M059J (cell line): ENCODE results near the gene A3GALT2. TPM values are rescaled to one million over a fixed set of nuclear protein-coding genes. Genes with fewer than 3 reads are reported as not detected.

Source experiments
- DNase-seq: peaks from one replicate; pipeline ENCODE4 v3.0.0-alpha.2; 2012; ENCODE audit warnings: low read depth
- total RNA-seq: library from RNA; depleted of rRNA; stranded (reverse); fragments of >200 nt; shearing (Covaris generic); gene quantifications from 2 replicates; pipeline ENCODE4 v1.2.3, GENCODE V29; 2014; rRNA removed

A3GALT2 gene
- total RNA-seq: not detected in 2 replicates

DNA sequence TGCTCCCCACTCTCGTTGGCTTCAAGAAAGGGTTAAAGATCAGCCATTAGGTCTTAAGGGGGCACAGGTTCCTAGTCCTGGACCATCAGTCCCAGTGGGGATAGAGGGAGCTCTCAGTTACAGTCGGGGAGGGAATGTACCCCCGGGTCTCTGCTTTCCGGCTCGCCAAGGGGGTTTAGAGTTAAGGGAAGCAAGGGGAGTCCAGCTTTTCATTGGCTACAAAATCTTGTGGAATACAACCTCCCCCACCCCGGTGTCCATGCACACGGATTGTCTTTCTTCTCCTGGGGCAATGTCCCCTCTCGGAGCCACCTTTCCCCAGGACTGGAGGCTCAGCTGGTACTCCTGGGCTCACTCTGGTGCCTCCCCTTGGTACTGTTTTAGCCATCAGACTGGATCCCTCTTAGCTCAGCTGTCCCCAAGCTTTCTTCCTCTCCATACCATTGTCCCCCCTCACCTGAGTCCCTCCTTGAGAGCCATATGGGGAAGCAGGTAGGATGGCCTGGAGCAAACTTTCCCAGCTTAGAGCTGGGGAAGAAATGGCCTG, at the start of gene A3GALT2:
Gene A3GALT2 (minus strand): TSS at position 480 of the 547 bp plus-strand sequence. CDS start 0 bp downstream, at position 480.
- no peak for DNase-seq

DNA sequence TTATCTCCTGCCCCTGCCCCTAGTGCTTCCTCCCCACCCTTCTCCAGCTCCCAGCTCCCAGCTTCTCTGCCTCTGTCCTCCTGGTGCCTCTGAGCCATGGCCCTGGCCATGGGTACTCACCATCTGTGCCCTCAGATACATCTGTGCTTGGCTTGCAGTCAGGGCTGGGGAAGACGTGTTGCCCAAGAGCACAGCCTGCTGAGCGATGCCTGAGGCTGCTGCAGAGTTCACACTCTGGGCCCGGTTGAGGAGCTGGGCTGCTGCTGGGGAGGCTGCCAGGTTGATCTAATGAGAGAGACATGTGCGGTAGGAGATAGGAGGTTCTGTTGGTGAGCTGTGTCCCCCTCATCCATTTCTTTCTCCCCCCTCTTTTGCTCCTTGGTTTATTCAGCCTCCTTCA, 49.4 kb upstream of the A3GALT2 start:
- no peak for DNase-seq

DNA sequence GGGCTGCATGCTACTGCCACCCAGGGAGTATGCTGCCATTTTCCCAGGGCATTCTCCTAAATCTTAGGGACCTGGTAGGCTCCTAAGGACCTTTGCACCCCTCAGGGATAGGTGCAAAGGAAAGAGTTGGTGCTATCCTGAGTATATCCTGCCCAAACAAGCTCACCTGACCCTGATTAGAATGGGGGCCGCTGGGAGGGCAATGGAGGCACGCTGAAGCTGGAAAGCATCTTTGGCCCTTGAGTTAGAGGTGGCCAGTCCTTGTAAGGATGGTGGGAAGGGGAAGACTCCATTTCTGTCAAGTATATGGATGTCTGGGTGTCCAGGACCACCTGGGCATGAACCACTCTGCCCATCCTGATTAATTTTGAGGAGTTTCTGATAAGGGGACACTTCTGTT, 48.9 kb upstream of the A3GALT2 start:
- DNase-seq: no peak

GRCh38 chr1:33369081-33369480, 48.2 kb upstream of the A3GALT2 start:
- DNase-seq: no peak

GRCh38 chr1:33368431-33368830, 47.5 kb upstream of the A3GALT2 start:
- no peak for DNase-seq

- peak; percentile 78 for DNase-seq
Observed at GRCh38 chr1:33367485-33368405, 46.8 kb upstream of the A3GALT2 start.

DNA sequence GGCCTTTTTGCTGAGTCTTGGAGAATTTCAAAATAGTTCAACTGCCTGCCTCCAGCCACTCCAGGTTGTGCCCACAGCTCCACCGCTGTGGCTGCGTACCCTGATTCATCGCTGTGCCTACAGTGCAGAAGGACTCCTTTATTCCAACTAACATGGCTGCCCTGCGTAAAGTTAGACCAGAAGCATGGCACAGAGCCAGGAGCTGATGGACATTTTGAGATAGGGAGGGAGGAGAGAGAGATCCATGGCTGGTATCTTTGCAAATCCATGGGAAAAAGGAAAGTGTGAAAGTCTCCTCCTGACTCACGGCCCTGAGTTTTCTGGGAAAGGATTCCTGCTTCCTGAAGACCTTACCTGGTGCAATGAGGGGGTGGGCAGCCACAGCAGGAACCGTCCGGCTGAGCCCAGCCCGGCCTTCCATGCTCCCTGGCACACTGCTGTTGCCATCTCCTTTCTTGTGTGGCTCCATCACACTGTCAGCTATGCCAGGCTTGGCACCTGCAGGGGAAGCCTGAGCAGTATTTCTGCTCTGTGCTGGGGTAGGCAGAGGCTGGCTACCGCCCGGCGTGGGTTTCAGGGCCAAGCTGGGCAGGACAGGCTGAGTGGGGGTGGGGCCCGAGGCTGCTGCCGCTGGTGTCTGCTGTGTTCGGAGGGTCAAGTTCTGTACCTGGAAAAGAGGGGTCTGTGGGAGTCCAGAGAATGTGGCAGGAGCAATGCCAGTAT, 46.0 kb upstream of the A3GALT2 start:
- DNase-seq: no peak

GRCh38 chr1:33365560-33365997, 44.7 kb upstream of the A3GALT2 start:
- peak; percentile 90 for DNase-seq

- no peak for DNase-seq
Observed at GRCh38 chr1:33364565-33364918, 43.6 kb upstream of the A3GALT2 start.

DNA sequence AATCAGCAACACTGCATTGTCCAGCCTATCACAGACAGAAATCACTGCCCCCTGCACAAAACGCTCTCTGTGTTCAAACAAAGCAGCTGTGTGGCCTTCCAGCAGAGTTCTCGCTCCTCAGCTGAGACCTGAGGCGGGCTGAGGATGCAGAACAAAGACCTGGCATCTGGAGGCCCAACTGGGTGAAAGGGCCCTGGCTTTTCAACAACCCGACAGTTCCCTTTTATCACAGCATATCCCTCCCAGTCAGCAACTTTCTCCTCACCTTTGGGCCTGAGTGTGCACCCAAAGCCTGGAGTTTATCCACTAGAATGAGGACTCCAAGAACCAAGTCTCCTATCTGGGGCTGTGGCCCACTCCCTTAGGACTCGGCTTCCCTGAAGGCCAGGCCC, 42.6 kb upstream of the A3GALT2 start:
- DNase-seq: no peak

DNA sequence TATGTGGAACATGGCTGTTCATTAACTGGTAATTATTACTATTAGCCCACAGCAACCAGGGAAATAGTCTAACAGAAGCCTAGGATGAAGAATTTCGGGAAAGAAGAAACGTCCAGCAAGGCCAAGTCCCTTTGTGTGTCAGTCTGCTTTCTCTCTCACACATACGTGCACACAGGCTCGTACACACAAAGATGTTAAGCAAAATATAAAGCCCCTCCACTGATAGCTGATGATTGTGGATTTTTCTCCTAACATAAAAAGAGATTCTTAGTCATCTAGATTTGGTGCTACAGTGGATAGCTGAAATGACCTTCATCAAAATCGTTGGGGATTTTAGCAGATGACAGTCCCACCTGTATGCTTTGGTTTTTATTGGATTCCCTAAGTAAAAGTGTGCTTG, 42.1 kb upstream of the A3GALT2 start:
- DNase-seq: no peak

GRCh38 chr1:33361532-33362235, 40.8 kb upstream of the A3GALT2 start:
- DNase-seq: no peak

- no peak for DNase-seq
Observed at GRCh38 chr1:33360367-33360766, 39.5 kb upstream of the A3GALT2 start.

GRCh38 chr1:33359931-33360330, 39.0 kb upstream of the A3GALT2 start:
- peak; percentile 30 for DNase-seq

- peak; percentile 37 for DNase-seq
Observed at GRCh38 chr1:33358795-33359503, 38.1 kb upstream of the A3GALT2 start.

DNA sequence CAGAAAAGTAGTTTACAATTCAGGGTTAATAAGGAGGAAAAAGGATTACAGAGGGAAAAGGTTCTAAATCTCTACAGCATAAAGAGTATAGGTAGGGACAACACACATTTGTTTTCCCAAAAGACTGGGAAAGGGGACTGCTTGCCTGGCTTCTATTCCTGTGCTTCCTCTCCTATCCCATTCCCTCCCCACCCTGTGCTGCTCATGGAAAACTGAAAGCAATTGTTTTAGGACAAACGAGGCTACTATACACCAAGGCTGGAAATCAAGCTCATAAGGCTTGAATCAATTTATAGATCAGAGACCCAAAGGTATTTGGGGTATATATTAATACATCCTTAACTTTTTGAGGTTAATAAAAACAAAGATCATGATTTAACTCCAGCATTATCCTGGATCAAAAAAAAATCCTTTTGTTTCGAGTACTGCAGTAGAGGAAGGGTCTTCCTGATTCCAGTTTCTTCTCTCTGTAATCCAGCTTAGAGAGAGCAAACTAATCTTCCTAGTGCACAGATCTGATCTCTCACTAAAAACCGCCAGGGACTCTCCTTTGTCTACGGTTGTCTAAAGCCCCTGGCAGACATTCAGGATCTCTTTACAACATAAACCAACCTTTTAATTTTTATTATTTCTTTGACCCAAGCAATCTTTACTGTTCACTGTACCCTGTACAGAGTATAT, 37.4 kb upstream of the A3GALT2 start:
- no peak for DNase-seq

- DNase-seq: no peak
Observed at GRCh38 chr1:33357099-33357498, 36.2 kb upstream of the A3GALT2 start.

- DNase-seq: no peak
Observed at GRCh38 chr1:33354707-33355316, 33.9 kb upstream of the A3GALT2 start.

DNA sequence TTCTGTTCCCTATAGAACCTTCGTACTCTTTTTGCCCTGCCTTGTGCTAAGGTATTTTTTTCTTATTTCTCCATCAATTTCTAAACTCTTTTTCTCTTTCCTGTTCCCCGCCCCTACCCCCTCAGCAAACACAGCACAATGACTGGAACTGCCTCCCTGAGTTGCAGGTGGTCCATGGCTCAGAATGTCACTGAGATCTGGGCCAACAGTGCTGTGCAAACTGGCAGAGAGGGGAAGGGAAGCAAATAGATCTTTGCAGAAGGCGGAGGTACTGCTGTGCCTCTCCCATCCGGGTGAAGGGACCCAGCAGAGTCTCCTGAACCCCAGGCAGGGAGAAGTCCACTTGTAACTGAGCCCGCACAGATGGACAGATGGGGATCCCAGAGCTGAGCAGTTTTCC, 32.6 kb upstream of the A3GALT2 start:
- no peak for DNase-seq

DNA sequence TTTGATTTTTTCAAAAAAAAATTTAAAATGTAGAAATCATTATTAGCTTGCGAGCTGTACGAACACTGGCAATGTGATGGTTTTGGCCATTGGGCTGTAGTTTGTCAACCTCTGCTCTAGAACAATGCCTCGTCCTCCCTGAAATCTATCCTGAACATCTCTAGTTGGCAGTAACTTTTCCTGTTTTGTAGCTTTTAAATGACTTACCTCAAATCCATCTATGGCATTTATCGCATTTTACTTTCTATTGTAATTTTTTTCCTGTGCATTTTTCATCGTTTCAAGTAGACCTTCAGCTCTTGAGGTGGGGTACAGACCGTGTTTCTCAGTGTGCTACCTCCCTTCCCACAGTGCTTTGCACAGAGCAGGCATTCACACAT, 30.4 kb upstream of the A3GALT2 start:
- DNase-seq: no peak
